ENCODE measurements around the gene SEC22A.

SEC22A gene

DNA sequence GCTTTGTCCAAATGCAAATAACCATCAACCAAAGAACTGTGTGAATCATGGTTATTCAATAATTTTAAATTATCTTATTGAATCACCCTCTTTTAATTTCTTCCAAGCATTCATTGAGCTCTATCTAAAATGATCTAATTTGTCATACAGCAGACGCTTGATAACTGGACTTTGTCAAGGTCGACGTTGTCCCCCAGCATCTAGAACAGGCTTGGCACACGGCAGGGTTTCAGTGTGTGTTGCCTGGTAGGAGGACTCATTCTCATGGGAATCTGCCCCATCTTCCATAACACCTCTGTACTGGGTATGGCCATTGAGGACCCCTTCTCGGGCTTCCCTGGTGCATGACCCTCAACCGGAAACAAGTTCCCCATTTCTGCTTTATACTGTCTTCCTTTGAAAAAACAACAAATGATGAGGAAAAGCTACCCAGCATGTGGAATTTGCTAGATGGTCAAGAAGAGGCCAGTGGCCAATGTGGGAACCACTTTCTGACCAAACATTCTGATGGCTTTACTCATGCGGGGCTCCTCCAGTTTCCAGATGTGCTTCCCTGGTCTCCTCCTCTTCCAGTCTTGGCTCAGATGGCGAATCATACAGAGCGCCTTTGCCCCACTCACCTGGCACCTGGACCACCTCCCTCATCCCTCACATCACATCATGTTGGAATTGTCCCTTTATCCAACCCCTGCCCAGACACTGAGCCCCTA, 41.7 kb upstream of the SEC22A start:
- peaks cover 3% of the 10 kb centered on the region for H3K36me3 Mint-ChIP-seq (ENCODE audit: insufficient read depth)
- H3K27ac Mint-ChIP-seq (ENCODE audit: low read depth), result no peak overlapping the region
- no peak overlapping the region for H3K4me3 Mint-ChIP-seq
- ATAC-seq (replicated peaks; ENCODE audit: extremely low read depth, poor library complexity, severe bottlenecking) (no peak), DNase-seq (ENCODE audit: low spot score in 2 of 2) (no peak)
- H3K9me3 Mint-ChIP-seq, result no peaks in the 10 kb centered on the region
- H3K27me3 Mint-ChIP-seq, result no peaks in the 10 kb centered on the region
- no peaks in the 10 kb centered on the region for H3K4me1 Mint-ChIP-seq

- Mint-ChIP-seq H3K36me3 (ENCODE audit: insufficient read depth) (peaks cover 3% of the 10 kb centered on the region), H3K27me3 (no peaks in the 10 kb centered on the region)
Observed at GRCh38 chr3:123161167-123161566, 40.6 kb upstream of the SEC22A start.

DNA sequence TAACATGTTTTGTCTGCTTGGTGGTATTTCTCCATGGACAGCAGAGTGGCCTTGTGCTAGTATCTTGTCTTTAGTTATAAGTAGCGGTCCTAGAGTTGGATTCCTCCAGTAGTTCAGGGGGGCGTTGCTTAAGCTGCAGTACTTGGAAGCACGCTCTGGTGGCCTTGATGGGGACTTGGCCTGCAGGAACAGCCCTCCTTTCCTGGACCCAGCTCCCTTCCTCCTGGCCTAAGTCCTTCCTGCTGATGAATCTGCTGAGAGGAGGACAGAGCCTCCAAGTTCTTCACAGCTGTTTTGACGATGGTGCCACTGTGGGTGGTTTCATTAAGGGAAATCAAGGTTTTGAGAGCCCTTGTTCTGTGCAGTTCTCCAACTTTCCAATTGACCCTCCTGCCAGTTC, 38.6 kb upstream of the SEC22A start:
- no peak overlapping the region for H3K4me3 Mint-ChIP-seq
- DNase-seq (ENCODE audit: low spot score in 2 of 2) (no peak), ATAC-seq (replicated peaks; ENCODE audit: extremely low read depth, poor library complexity, severe bottlenecking) (no peak)
- H3K4me1 Mint-ChIP-seq, result no peaks in the 10 kb centered on the region
- no peak overlapping the region for H3K27ac Mint-ChIP-seq (ENCODE audit: low read depth)
- no peaks in the 10 kb centered on the region for H3K27me3 Mint-ChIP-seq
- H3K9me3 Mint-ChIP-seq, result no peaks in the 10 kb centered on the region
- H3K36me3 Mint-ChIP-seq (ENCODE audit: insufficient read depth), result peaks cover 3% of the 10 kb centered on the region

More at GRCh38 chr3:123161167-123161566, 40.6 kb upstream of the SEC22A start:
- no peak for DNase-seq (ENCODE audit: low spot score in 2 of 2)
- H3K9me3 Mint-ChIP-seq, result no peaks in the 10 kb centered on the region
- H3K27ac Mint-ChIP-seq (ENCODE audit: low read depth), result no peak overlapping the region
- ATAC-seq (replicated peaks; ENCODE audit: extremely low read depth, poor library complexity, severe bottlenecking), result no peak
- no peak overlapping the region for H3K4me3 Mint-ChIP-seq
- H3K4me1 Mint-ChIP-seq, result no peaks in the 10 kb centered on the region

DNA sequence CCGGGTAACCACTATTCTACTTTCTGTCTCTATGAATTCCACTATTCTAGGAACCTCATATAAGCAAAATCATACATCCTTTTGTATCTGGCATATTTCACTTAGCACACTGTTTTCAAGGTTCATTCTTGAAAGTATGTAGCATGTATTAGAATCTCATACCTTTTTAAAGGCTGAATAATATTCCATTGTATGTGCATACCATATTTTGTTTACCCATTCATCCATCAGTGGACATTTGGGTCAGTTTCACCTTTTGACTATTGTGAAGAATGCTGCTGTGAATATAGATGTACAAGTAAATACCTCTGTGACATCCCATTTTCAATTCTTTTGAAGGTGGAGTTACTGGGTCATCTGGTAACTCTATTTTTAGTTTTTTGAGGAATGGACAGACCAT, 36.6 kb upstream of the SEC22A start:
- H3K27me3 Mint-ChIP-seq, result no peaks in the 10 kb centered on the region
- no peaks in the 10 kb centered on the region for H3K9me3 Mint-ChIP-seq
- H3K36me3 Mint-ChIP-seq (ENCODE audit: insufficient read depth), result peaks cover 3% of the 10 kb centered on the region
- H3K4me3 Mint-ChIP-seq, result no peak overlapping the region
- H3K4me1 Mint-ChIP-seq, result no peaks in the 10 kb centered on the region
- no peak overlapping the region for H3K27ac Mint-ChIP-seq (ENCODE audit: low read depth)
- DNase-seq (ENCODE audit: low spot score in 2 of 2) (no peak), ATAC-seq (replicated peaks; ENCODE audit: extremely low read depth, poor library complexity, severe bottlenecking) (no peak)

GRCh38 chr3:123167686-123168085, 34.1 kb upstream of the SEC22A start:
- ATAC-seq (replicated peaks; ENCODE audit: extremely low read depth, poor library complexity, severe bottlenecking), result no peak
- no peak for DNase-seq (ENCODE audit: low spot score in 2 of 2)
- no peaks in the 10 kb centered on the region for H3K36me3 Mint-ChIP-seq (ENCODE audit: insufficient read depth)
- no peaks in the 10 kb centered on the region for H3K4me1 Mint-ChIP-seq
- no peaks in the 10 kb centered on the region for H3K9me3 Mint-ChIP-seq
- no peak overlapping the region for H3K4me3 Mint-ChIP-seq
- H3K27me3 Mint-ChIP-seq, result no peaks in the 10 kb centered on the region
- H3K27ac Mint-ChIP-seq (ENCODE audit: low read depth), result no peak overlapping the region

- no peaks in the 10 kb centered on the region for H3K27me3 Mint-ChIP-seq
- H3K36me3 Mint-ChIP-seq (ENCODE audit: insufficient read depth), result no peaks in the 10 kb centered on the region
- H3K4me3 Mint-ChIP-seq, result no peak overlapping the region
- ATAC-seq (replicated peaks; ENCODE audit: extremely low read depth, poor library complexity, severe bottlenecking), result no peak
- H3K9me3 Mint-ChIP-seq, result no peaks in the 10 kb centered on the region
- no peaks in the 10 kb centered on the region for H3K4me1 Mint-ChIP-seq
- no peak for DNase-seq (ENCODE audit: low spot score in 2 of 2)
- no peak overlapping the region for H3K27ac Mint-ChIP-seq (ENCODE audit: low read depth)
Observed at GRCh38 chr3:123168122-123168521, 33.6 kb upstream of the SEC22A start.

DNA sequence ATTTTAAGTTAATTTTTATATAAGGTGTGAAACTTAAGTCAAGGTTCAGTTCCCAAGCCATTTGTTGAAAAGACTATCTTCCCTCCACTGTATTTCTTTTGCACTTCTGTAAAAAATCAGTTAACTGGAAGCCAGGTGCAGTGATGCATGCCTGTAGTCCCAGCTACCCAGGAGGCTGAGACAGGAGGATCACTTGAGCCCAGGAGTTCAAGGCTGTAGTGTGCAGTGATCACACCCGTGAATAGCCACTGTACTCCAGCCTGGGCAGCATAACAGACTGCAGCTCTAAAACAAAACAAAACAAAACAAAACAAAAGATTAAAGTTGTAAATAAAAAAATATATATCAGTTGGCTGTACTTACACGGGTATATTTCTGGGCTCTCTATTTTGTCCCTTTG, 33.1 kb upstream of the SEC22A start:
- no peak overlapping the region for H3K27ac Mint-ChIP-seq (ENCODE audit: low read depth)
- H3K36me3 Mint-ChIP-seq (ENCODE audit: insufficient read depth), result no peaks in the 10 kb centered on the region
- H3K27me3 Mint-ChIP-seq, result no peaks in the 10 kb centered on the region
- DNase-seq (ENCODE audit: low spot score in 2 of 2) (no peak), ATAC-seq (replicated peaks; ENCODE audit: extremely low read depth, poor library complexity, severe bottlenecking) (no peak)
- H3K9me3 Mint-ChIP-seq, result no peaks in the 10 kb centered on the region
- no peaks in the 10 kb centered on the region for H3K4me1 Mint-ChIP-seq
- no peak overlapping the region for H3K4me3 Mint-ChIP-seq

GRCh38 chr3:123169492-123169929, 32.2 kb upstream of the SEC22A start:
- no peaks in the 10 kb centered on the region for H3K27me3 Mint-ChIP-seq
- H3K4me3 Mint-ChIP-seq, result no peak overlapping the region
- DNase-seq (ENCODE audit: low spot score in 2 of 2), result no peak
- H3K4me1 Mint-ChIP-seq, result no peaks in the 10 kb centered on the region
- H3K36me3 Mint-ChIP-seq (ENCODE audit: insufficient read depth), result no peaks in the 10 kb centered on the region
- no peak for ATAC-seq (replicated peaks; ENCODE audit: extremely low read depth, poor library complexity, severe bottlenecking)
- H3K27ac Mint-ChIP-seq (ENCODE audit: low read depth), result no peak overlapping the region
- H3K9me3 Mint-ChIP-seq, result no peaks in the 10 kb centered on the region

DNA sequence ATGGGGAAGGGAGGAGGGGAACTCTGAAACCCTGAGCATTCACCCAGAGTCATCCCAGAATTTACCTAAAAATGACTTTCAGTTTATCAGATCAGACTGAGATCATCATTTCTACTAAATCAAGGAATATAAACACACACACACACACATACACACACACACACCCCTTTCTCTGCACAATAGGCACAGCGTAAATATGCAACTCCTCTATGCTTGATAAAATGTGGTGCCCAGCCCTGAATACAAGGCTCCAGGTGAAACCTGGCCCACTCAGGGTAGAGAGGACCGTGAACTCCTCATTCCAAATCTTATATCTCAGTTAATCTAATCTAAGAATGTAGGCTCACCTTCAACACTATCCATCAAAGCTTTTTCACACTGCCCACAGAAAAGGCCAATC, 31.8 kb upstream of the SEC22A start:
- H3K9me3 Mint-ChIP-seq, result no peaks in the 10 kb centered on the region
- ATAC-seq (replicated peaks; ENCODE audit: extremely low read depth, poor library complexity, severe bottlenecking), result no peak
- H3K27ac Mint-ChIP-seq (ENCODE audit: low read depth), result no peak overlapping the region
- no peaks in the 10 kb centered on the region for H3K36me3 Mint-ChIP-seq (ENCODE audit: insufficient read depth)
- H3K4me1 Mint-ChIP-seq, result no peaks in the 10 kb centered on the region
- no peaks in the 10 kb centered on the region for H3K27me3 Mint-ChIP-seq
- H3K4me3 Mint-ChIP-seq, result no peak overlapping the region
- DNase-seq (ENCODE audit: low spot score in 2 of 2), result no peak

DNA sequence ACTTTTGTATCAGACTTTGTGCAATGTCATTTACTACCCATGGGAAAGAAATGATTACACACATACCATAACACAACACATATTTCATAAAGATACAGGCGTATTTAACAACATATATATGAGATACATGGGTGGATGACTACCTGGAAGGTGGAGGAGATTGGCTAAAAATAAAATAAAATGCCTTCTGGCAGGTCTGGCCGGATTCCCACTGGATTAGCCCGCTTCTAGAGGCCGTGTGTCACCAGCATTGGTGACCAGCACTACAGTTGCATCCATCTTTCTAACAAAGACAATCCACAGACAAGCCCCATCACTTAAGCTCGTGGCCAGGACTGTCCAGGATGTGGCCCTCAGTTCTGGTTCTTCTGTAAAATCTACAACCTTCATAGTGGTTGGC, 21.0 kb upstream of the SEC22A start:
- Mint-ChIP-seq H3K36me3 (ENCODE audit: insufficient read depth) (no peaks in the 10 kb centered on the region), H3K9me3 (peaks cover 7% of the 10 kb centered on the region), H3K27me3 (no peaks in the 10 kb centered on the region), H3K27ac (ENCODE audit: low read depth) (no peak overlapping the region), H3K4me1 (no peaks in the 10 kb centered on the region), H3K4me3 (no peak overlapping the region)
- ATAC-seq (replicated peaks; ENCODE audit: extremely low read depth, poor library complexity, severe bottlenecking), result no peak
- no peak for DNase-seq (ENCODE audit: low spot score in 2 of 2)

DNA sequence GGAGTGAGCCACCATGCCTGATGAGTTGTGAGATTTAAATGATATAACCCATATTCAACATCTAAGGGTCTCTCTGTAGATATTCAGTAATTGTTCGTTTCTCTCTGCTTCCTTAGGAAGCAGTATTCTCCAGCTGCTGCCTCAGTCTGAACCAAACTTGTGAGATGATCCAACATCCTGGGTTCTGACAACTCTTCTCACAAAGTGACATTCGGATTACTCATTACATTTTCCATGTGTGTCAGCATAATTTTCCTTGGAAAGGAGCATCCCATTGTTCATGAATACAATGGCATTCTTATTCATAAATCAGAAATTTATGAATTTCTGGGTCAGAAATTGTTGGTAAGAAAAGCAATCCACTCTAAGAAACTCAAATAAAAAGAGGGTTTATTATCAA, 15.0 kb upstream of the SEC22A start:
- ATAC-seq (replicated peaks; ENCODE audit: extremely low read depth, poor library complexity, severe bottlenecking), result no peak
- peaks cover 7% of the 10 kb centered on the region for H3K9me3 Mint-ChIP-seq
- peaks cover 19% of the 10 kb centered on the region for H3K27me3 Mint-ChIP-seq
- no peaks in the 10 kb centered on the region for H3K4me1 Mint-ChIP-seq
- no peaks in the 10 kb centered on the region for H3K36me3 Mint-ChIP-seq (ENCODE audit: insufficient read depth)
- no peak overlapping the region for H3K27ac Mint-ChIP-seq (ENCODE audit: low read depth)
- H3K4me3 Mint-ChIP-seq, result no peak overlapping the region
- DNase-seq (ENCODE audit: low spot score in 2 of 2), result no peak

DNA sequence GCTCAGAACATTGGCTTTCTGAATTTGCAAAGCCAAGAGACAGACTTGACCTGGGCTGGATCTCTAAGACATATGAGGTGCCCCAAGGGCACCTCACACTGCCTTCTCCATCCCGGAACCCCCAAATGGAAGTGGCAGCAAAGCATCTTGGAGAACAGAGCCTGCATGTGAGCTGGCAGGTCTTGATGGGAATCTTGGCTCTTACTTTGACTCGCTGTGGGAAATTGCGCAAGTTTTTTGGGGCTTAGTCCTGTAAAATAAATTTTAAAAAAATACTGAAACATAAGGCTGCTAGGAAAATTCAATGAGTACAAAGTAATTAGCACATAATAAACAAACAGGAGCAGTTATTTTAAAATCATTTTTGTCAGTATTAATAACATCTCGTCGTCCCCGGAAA, 13.7 kb upstream of the SEC22A start:
- DNase-seq (ENCODE audit: low spot score in 2 of 2), result no peak
- peaks cover 19% of the 10 kb centered on the region for H3K27me3 Mint-ChIP-seq
- no peak for ATAC-seq (replicated peaks; ENCODE audit: extremely low read depth, poor library complexity, severe bottlenecking)
- no peaks in the 10 kb centered on the region for H3K36me3 Mint-ChIP-seq (ENCODE audit: insufficient read depth)
- H3K9me3 Mint-ChIP-seq, result peaks cover 4% of the 10 kb centered on the region
- no peaks in the 10 kb centered on the region for H3K4me1 Mint-ChIP-seq
- no peak overlapping the region for H3K27ac Mint-ChIP-seq (ENCODE audit: low read depth)
- no peak overlapping the region for H3K4me3 Mint-ChIP-seq

GRCh38 chr3:123193448-123194101, 8.2 kb upstream of the SEC22A start:
- Mint-ChIP-seq H3K4me3 (no peak overlapping the region), H3K36me3 (ENCODE audit: insufficient read depth) (no peaks in the 10 kb centered on the region), H3K27ac (ENCODE audit: low read depth) (no peak overlapping the region), H3K4me1 (no peaks in the 10 kb centered on the region), H3K9me3 (no peaks in the 10 kb centered on the region), H3K27me3 (no peaks in the 10 kb centered on the region)
- DNase-seq (ENCODE audit: low spot score in 2 of 2) (no peak), ATAC-seq (replicated peaks; ENCODE audit: extremely low read depth, poor library complexity, severe bottlenecking) (no peak)

Data from central memory CD8-positive, alpha-beta T cell (primary cell).